Measurements from ENCODE around the gene CDK19. TPM values are rescaled to one million over a fixed set of nuclear protein-coding genes. Genes with fewer than 3 reads are reported as not detected.

The CDK19 gene
- total and polyA plus RNA-seq, 12 donors, result 3.5 to 59.1 (median 7.9) TPM

GRCh38 chr6:110800839-110801196, 14.5 kb downstream of the CDK19 start:
- H3K27ac ChIP-seq, result no peak overlapping the region
- H3K36me3 ChIP-seq (replicated peaks in 1 of 2), result no peaks in the 10 kb centered on the region
- WGBS, 4 donors, result 94 to 97% (median 97%) methylated on average over 4 of the region's 4 CpGs
- H3K4me1 ChIP-seq (replicated peaks in 1 of 2), result no peaks in the 10 kb centered on the region
- no peak for TF ChIP-seq POLR2A (IDR thresholded peaks at IDR 0.05)
- no peak for TF ChIP-seq CTCF (IDR thresholded peaks at IDR 0.05)
- no peak for DNase-seq
- H3K27me3 ChIP-seq, result no peaks in the 10 kb centered on the region
- intact Hi-C loops (cut with DNase I), result loop anchor here in 1 of 2 donors (10.0 kb wide), 1 partner anchor 106 kb away; no protein-coding TSS in a partner anchor
- no peaks in the 10 kb centered on the region for H3K9me3 ChIP-seq (replicated peaks in 1 of 3)
- no peak overlapping the region for H3K4me3 ChIP-seq

GRCh38 chr6:110800196-110800838, 15.0 kb downstream of the CDK19 start:
- H3K27ac ChIP-seq, result no peak overlapping the region
- no peak for DNase-seq
- H3K4me3 ChIP-seq, result no peak overlapping the region
- WGBS, 4 donors, result 90 to 95% (median 92%) methylated on average over 5 of the region's 5 CpGs
- no peaks in the 10 kb centered on the region for H3K27me3 ChIP-seq
- no peaks in the 10 kb centered on the region for H3K36me3 ChIP-seq (replicated peaks in 1 of 2)
- no peaks in the 10 kb centered on the region for H3K9me3 ChIP-seq (replicated peaks in 1 of 3)
- TF ChIP-seq POLR2A (IDR thresholded peaks at IDR 0.05) (no peak), CTCF (IDR thresholded peaks at IDR 0.05) (no peak)
- no peaks in the 10 kb centered on the region for H3K4me1 ChIP-seq (replicated peaks in 1 of 2)
- intact Hi-C loops (cut with DNase I), result loop anchor here in 1 of 2 donors (10.0 kb wide), 1 partner anchor 106 kb away; no protein-coding TSS in a partner anchor

GRCh38 chr6:110799655-110800054, 15.6 kb downstream of the CDK19 start:
- WGBS, 4 donors, result 69 to 80% (median 71%) methylated on average over 5 of the region's 5 CpGs
- H3K4me1 ChIP-seq (replicated peaks in 1 of 2), result no peaks in the 10 kb centered on the region

GRCh38 chr6:110799189-110799588, 16.1 kb downstream of the CDK19 start:
- no peak overlapping the region for H3K4me3 ChIP-seq
- no peak for DNase-seq
- H3K4me1 ChIP-seq (replicated peaks in 1 of 2), result no peaks in the 10 kb centered on the region
- H3K9me3 ChIP-seq (replicated peaks in 1 of 3), result no peaks in the 10 kb centered on the region
- TF ChIP-seq CTCF (IDR thresholded peaks at IDR 0.05), result no peak
- H3K36me3 ChIP-seq (replicated peaks in 1 of 2), result no peaks in the 10 kb centered on the region
- intact Hi-C loops (cut with DNase I), result no loop called here
- H3K27me3 ChIP-seq, result no peaks in the 10 kb centered on the region
- H3K27ac ChIP-seq, result no peak overlapping the region
- WGBS, 4 donors, result 79 to 91% (median 86%) methylated on average over 2 of the region's 2 CpGs

More at GRCh38 chr6:110799655-110800054, 15.6 kb downstream of the CDK19 start:
- TF ChIP-seq POLR2A (IDR thresholded peaks at IDR 0.05) (no peak), CTCF (IDR thresholded peaks at IDR 0.05) (no peak)
- intact Hi-C loops (cut with DNase I), result loop anchor here in 1 of 2 donors (10.0 kb wide), 1 partner anchor 105 kb away; no protein-coding TSS in a partner anchor
- Histone ChIP-seq H3K36me3 (replicated peaks in 1 of 2) (no peaks in the 10 kb centered on the region), H3K4me3 (no peak overlapping the region), H3K27ac (no peak overlapping the region), H3K27me3 (no peaks in the 10 kb centered on the region), H3K9me3 (replicated peaks in 1 of 3) (no peaks in the 10 kb centered on the region)
- no peak for DNase-seq

Measured in adrenal gland (tissue), 12 donors.